ENCODE measurements around the gene PMEL.
"Not testable (repeated sequence)": the region's sequence is repeated elsewhere in the genome, so short reads cannot be mapped to it uniquely, and the experiment has no call there.

The PMEL gene

GRCh38 chr12:55965941-55966407 lies at the start of gene PMEL:
Gene PMEL (minus strand): TSS chr12:55966042. CDS start chr12:55966011, 31 bp downstream.
- DNase-seq (ENCODE audit: low spot score): no peak

- no peak for DNase-seq (ENCODE audit: low spot score)
Measured at GRCh38 chr12:56014205-56014604, 48.4 kb upstream of the PMEL start.

GRCh38 chr12:56013482-56013881 lies 47.6 kb upstream of the PMEL start:
- no peak for DNase-seq (ENCODE audit: low spot score)

GRCh38 chr12:56011509-56012090 lies 45.8 kb upstream of the PMEL start:
- no peak for DNase-seq (ENCODE audit: low spot score)

GRCh38 chr12:56010111-56010570 lies 44.3 kb upstream of the PMEL start:
- no peak for DNase-seq (ENCODE audit: low spot score)

GRCh38 chr12:56007564-56008559 lies 42.0 kb upstream of the PMEL start:
- peak; percentile 52 for DNase-seq (ENCODE audit: low spot score)

GRCh38 chr12:56004211-56004610 lies 38.4 kb upstream of the PMEL start:
- DNase-seq (ENCODE audit: low spot score): no peak

- not testable (repeated sequence) for DNase-seq (ENCODE audit: low spot score)
Measured at GRCh38 chr12:56003376-56003775, 37.5 kb upstream of the PMEL start.

- no peak for DNase-seq (ENCODE audit: low spot score)
Measured at GRCh38 chr12:56001487-56002100, 35.8 kb upstream of the PMEL start.

- DNase-seq (ENCODE audit: low spot score): not testable (repeated sequence)
Measured at GRCh38 chr12:55999999-56000540, 34.2 kb upstream of the PMEL start.

GRCh38 chr12:55999522-55999921 lies 33.7 kb upstream of the PMEL start:
- DNase-seq (ENCODE audit: low spot score): not testable (repeated sequence)

- DNase-seq (ENCODE audit: low spot score): no peak
Measured at GRCh38 chr12:55997535-55997859, 31.7 kb upstream of the PMEL start.

GRCh38 chr12:55996715-55997534 lies 31.1 kb upstream of the PMEL start, which contains the start of gene SUOX:
Gene SUOX (plus strand): TSS chr12:55997276. CDS start chr12:56002222, 4,946 bp downstream.
- peak; percentile 99 for DNase-seq (ENCODE audit: low spot score)

- peak; percentile 77 for DNase-seq (ENCODE audit: low spot score)
Measured at GRCh38 chr12:55996201-55996714, 30.4 kb upstream of the PMEL start.

GRCh38 chr12:55995366-55995765 lies 29.5 kb upstream of the PMEL start:
- no peak for DNase-seq (ENCODE audit: low spot score)

- DNase-seq (ENCODE audit: low spot score): no peak
Measured at GRCh38 chr12:55993230-55993853, 27.5 kb upstream of the PMEL start.

GRCh38 chr12:55991110-55991509 lies 25.3 kb upstream of the PMEL start:
- DNase-seq (ENCODE audit: low spot score): no peak

GRCh38 chr12:55985976-55986375 lies 20.1 kb upstream of the PMEL start:
- not testable (repeated sequence) for DNase-seq (ENCODE audit: low spot score)

- no peak for DNase-seq (ENCODE audit: low spot score)
Measured at GRCh38 chr12:55985341-55985740, 19.5 kb upstream of the PMEL start.

GRCh38 chr12:55984861-55985260 lies 19.0 kb upstream of the PMEL start:
- DNase-seq (ENCODE audit: low spot score): no peak

Data from LoVo (cell line).